ENCODE data around the gene HOXA6. TPM values are rescaled to one million over a fixed set of nuclear protein-coding genes. Genes with fewer than 3 reads are reported as not detected.

Gene HOXA6
- total and polyA plus RNA-seq, 4 experiments from 2014 or later: not detected

DNA sequence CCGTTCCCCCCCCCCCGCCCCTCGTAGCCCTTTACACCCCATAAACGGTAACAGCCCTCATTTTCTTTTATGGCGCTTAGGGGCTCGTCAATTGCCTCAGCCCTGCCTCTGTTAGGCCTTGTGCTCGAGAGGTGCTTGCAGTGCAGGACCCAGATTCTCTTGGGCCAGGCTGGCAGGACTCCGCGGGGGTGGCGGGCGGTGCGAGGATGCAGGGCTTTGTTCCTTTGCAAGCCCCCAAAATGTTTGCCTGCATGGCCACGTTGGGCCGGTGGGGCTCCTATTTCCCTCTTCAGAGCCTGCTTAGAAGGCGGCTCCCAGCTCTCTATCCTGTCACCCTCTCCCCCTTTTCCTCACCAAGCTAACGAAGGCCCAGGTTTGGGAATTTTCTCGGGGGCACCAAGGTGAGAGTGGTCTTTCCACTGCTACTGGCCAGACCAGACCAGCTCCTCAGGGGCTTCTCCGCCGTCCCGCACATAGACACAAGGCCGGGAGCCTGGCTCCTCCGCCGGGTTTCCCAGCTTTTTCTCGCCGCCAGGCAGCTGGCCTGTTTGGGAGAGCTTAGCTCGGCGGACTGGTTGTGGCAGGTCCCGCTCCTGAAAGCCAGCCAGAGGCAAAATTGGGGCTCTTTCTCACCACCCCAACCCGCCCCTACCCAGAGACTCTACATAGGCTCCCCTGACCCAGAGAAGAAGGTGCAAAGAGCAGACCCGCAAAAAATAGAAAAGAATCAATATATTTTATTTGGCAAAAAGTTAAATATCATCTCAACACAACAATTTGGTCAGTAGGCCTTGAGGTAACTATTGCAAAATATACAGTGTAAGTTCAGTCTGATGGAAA is 14.4 kb upstream of the HOXA6 start:
- POLR2A ChIA-PET (ENCODE audit: partially characterized antibody): interaction anchor here (0.5 to 1.7 kb wide), 3 partner anchors 11 to 785 kb away, joined by 3 to 6 read pairs (median 6); partner anchors contain the start of gene HOXA10
- Mint-ChIP-seq H3K36me3 (peaks cover 0 to 3% of the 10 kb centered on the region in 2 donors), H3K4me1 (peaks cover 16 to 48% (median 27%) of the 10 kb centered on the region in 4 donors), H3K9me3 (peaks cover 0 to 43% (median 2%) of the 10 kb centered on the region in 8 donors), H3K27ac (peak overlapping the region in 1 of 7 donors; percentile 23), H3K4me3 (peak overlapping the region in 1 of 8 donors; percentile 15), H3K27me3 (peaks cover 53 to 69% of the 10 kb centered on the region in 2 donors)
- Histone ChIP-seq H3K9me3 (ENCODE audit: control insufficient read depth in 1 of 2, low read length in 2 of 2) (no peaks in the 10 kb centered on the region), H3K36me3 (ENCODE audit: insufficient read depth, low read length) (no peaks in the 10 kb centered on the region), H3K4me3 (ENCODE audit: low read length in 2 of 2) (no peak overlapping the region), H3K27me3 (ENCODE audit: insufficient read depth, low read length) (peaks cover 83% of the 10 kb centered on the region), H3K4me1 (ENCODE audit: insufficient read depth, low read length) (peaks cover 40% of the 10 kb centered on the region), H3K27ac (ENCODE audit: low read depth, low read length) (no peak overlapping the region)
- CTCF ChIA-PET (ENCODE audit: partially characterized antibody): interaction anchor here (0.8 to 3.6 kb wide), 21 partner anchors 8 to 1310 kb away, joined by 3 to 66 read pairs (median 6); partner anchors contain the start of genes HOXA3 and HOXA5
- DNase-seq: no peak
- intact Hi-C loops (cut with micrococcal nuclease): loop anchor here (1.0 to 10.0 kb wide), 12 partner anchors 11 to 1310 kb away; partner anchors contain the start of genes HOXA1 and SNX10

DNA sequence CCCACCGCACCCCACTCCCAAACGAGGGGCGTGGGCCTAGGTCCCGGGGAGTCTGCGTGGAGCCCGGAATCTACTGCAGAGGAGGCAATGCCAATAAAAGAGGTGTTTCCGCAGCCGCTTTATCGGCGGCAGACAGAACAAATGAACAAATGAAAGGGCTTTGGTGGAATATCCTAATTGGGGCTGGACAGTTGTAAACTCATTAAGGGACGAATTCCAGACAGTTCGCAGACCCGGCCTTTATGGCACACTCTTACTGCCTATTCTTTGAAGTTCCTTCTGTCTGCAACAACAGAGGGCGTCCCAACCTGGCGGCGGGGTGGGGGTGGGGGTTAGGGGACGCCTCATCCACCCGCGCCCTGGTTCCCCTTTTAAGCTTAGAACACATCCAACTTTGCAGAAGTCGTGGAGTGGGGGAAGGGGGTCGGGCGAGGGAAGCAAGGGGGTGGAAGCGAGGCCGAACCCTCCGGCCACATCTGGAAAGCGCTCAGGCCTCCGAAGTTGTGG is 13.7 kb upstream of the HOXA6 start:
- Histone ChIP-seq H3K27ac (ENCODE audit: low read depth, low read length) (no peak overlapping the region), H3K36me3 (ENCODE audit: insufficient read depth, low read length) (no peaks in the 10 kb centered on the region), H3K4me3 (ENCODE audit: low read length in 2 of 2) (peak overlapping the region; percentile 61 to 79), H3K4me1 (ENCODE audit: insufficient read depth, low read length) (peaks cover 38% of the 10 kb centered on the region), H3K9me3 (ENCODE audit: control insufficient read depth in 1 of 2, low read length in 2 of 2) (no peaks in the 10 kb centered on the region), H3K27me3 (ENCODE audit: insufficient read depth, low read length) (peaks cover 80% of the 10 kb centered on the region)
- ChIA-PET POLR2A (ENCODE audit: partially characterized antibody) (interaction anchor here (1.2 to 1.7 kb wide), 2 partner anchors 12 to 478 kb away, joined by 6 read pairs; partner anchors contain the start of gene HOXA10), CTCF (ENCODE audit: partially characterized antibody) (interaction anchor here (0.7 to 3.6 kb wide), 33 partner anchors 9 to 1316 kb away, joined by 3 to 66 read pairs (median 5); partner anchors contain the start of genes HOXA10 and HOXA3)
- DNase-seq: no peak
- peak overlapping the region; percentile 77 to 87 (median 80) for H3K4me3 Mint-ChIP-seq
- peaks cover 0 to 42% (median 1%) of the 10 kb centered on the region in 8 donors for H3K9me3 Mint-ChIP-seq
- H3K36me3 Mint-ChIP-seq: peaks cover 0 to 3% of the 10 kb centered on the region in 2 donors
- intact Hi-C loops (cut with micrococcal nuclease): loop anchor here (1.0 to 10.0 kb wide), 12 partner anchors 10 to 1309 kb away; partner anchors contain the start of genes HOXA1 and SNX10
- peak overlapping the region in 1 of 7 donors; percentile 88 for H3K27ac Mint-ChIP-seq
- H3K27me3 Mint-ChIP-seq: peaks cover 53 to 67% of the 10 kb centered on the region in 2 donors
- peaks cover 18 to 51% (median 30%) of the 10 kb centered on the region in 4 donors for H3K4me1 Mint-ChIP-seq

DNA sequence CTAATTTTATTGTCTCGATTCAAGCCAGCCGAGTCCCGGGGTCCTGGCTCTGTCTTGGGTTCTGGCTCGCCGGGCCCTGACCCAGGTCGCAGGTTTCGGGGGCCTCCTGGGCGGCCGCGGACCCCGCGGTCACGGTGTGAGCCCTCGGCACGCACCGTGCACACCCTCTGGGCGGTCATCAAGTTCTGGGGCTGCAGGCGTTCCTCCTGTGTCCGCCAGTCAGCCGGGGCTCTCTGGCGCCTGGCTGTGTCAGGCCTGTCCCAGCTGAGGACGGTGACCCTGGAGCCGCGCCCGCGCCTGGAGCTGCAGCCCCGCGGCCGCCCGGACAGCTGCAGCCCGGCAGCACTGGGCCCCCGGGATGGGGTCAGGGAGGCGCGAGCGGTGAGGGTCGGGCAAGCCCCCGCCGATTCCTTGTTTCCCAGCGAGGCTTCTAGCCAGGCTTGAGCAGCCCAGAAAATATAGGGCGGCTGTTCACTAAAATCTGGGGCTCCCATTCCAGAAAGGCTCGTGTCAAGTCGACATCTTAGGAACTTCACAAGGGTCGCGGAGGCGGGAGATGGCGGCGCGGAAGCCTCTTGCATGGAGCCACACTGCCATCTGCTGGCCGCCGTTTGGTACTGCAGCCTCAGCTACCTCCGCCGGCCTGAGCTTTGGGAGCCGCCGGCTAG is 13.1 kb upstream of the HOXA6 start:
- CTCF ChIA-PET (ENCODE audit: partially characterized antibody): interaction anchor here (0.7 to 3.6 kb wide), 33 partner anchors 9 to 1316 kb away, joined by 3 to 66 read pairs (median 5); partner anchors contain the start of genes HOXA10 and HOXA3
- Histone ChIP-seq H3K4me1 (ENCODE audit: insufficient read depth, low read length) (peaks cover 38% of the 10 kb centered on the region), H3K36me3 (ENCODE audit: insufficient read depth, low read length) (no peaks in the 10 kb centered on the region), H3K27ac (ENCODE audit: low read depth, low read length) (no peak overlapping the region), H3K4me3 (ENCODE audit: low read length in 2 of 2) (peak overlapping the region; percentile 61 to 79), H3K27me3 (ENCODE audit: insufficient read depth, low read length) (peaks cover 80% of the 10 kb centered on the region), H3K9me3 (ENCODE audit: control insufficient read depth in 1 of 2, low read length in 2 of 2) (no peaks in the 10 kb centered on the region)
- Mint-ChIP-seq H3K27me3 (peaks cover 51 to 68% of the 10 kb centered on the region in 2 donors), H3K4me3 (peak overlapping the region; percentile 77 to 87 (median 81)), H3K27ac (peak overlapping the region in 1 of 7 donors; percentile 88), H3K4me1 (peaks cover 18 to 52% (median 30%) of the 10 kb centered on the region in 4 donors), H3K36me3 (peaks cover 0 to 3% of the 10 kb centered on the region in 2 donors), H3K9me3 (peaks cover 0 to 44% (median under 1%) of the 10 kb centered on the region in 8 donors)
- intact Hi-C loops (cut with micrococcal nuclease): loop anchor here (1.0 to 10.0 kb wide), 12 partner anchors 9 to 1308 kb away; partner anchors contain the start of genes HOXA1 and SNX10
- DNase-seq: peak; percentile 77 to 84 (median 78)
- POLR2A ChIA-PET (ENCODE audit: partially characterized antibody): interaction anchor here (1.2 to 1.7 kb wide), 2 partner anchors 13 to 478 kb away, joined by 6 read pairs; partner anchors contain the start of gene HOXA10

DNA sequence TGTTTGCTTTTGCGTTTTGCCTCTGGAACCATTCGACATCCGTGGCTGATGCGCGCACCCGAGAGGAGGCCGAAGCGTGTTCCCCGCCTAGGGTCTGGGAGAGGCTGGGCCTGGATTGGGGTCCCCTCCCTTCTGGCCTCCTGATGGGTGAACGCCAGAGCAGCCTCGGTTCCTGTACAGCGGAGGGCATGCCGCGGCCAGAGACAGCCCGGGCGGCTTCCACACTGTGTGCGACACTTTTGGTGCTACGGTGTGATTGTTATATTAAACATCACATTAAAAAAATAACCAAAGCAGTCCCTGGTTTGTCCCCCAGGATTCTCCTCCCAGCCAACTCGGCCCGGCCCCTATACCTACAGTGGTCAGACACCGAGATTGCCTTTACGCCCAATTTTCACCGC is 12.6 kb upstream of the HOXA6 start:
- H3K27ac ChIP-seq (ENCODE audit: low read depth, low read length): no peak overlapping the region
- no peaks in the 10 kb centered on the region for H3K9me3 ChIP-seq (ENCODE audit: control insufficient read depth in 1 of 2, low read length in 2 of 2)
- peaks cover 0 to 3% of the 10 kb centered on the region in 2 donors for H3K36me3 Mint-ChIP-seq
- peak overlapping the region in 1 of 7 donors; percentile 88 for H3K27ac Mint-ChIP-seq
- H3K4me1 Mint-ChIP-seq: peaks cover 20 to 54% (median 31%) of the 10 kb centered on the region in 4 donors
- H3K4me3 Mint-ChIP-seq: peak overlapping the region; percentile 62 to 84 (median 78)
- POLR2A ChIA-PET (ENCODE audit: partially characterized antibody): interaction anchor here (1.2 to 1.7 kb wide), 3 partner anchors 13 to 477 kb away, joined by 3 to 6 read pairs (median 3); no protein-coding TSS in a partner anchor
- intact Hi-C loops (cut with micrococcal nuclease): loop anchor here (2.0 to 10.0 kb wide), 7 partner anchors 63 to 1308 kb away; partner anchors contain the start of genes HOXA1 and SNX10
- H3K27me3 ChIP-seq (ENCODE audit: insufficient read depth, low read length): peaks cover 80% of the 10 kb centered on the region
- peaks cover 0 to 44% (median 0%) of the 10 kb centered on the region in 8 donors for H3K9me3 Mint-ChIP-seq
- CTCF ChIA-PET (ENCODE audit: partially characterized antibody): interaction anchor here (1.1 to 3.6 kb wide), 21 partner anchors 9 to 1267 kb away, joined by 3 to 66 read pairs (median 6); partner anchors contain the start of genes HOXA10 and HOXA3
- H3K36me3 ChIP-seq (ENCODE audit: insufficient read depth, low read length): no peaks in the 10 kb centered on the region
- peaks cover 54 to 70% of the 10 kb centered on the region in 2 donors for H3K27me3 Mint-ChIP-seq
- H3K4me3 ChIP-seq (ENCODE audit: low read length in 2 of 2): peak overlapping the region in 1 of 2 donors; percentile 79
- peaks cover 38% of the 10 kb centered on the region for H3K4me1 ChIP-seq (ENCODE audit: insufficient read depth, low read length)
- DNase-seq: peak in 1 of 5 donors; percentile 40

DNA sequence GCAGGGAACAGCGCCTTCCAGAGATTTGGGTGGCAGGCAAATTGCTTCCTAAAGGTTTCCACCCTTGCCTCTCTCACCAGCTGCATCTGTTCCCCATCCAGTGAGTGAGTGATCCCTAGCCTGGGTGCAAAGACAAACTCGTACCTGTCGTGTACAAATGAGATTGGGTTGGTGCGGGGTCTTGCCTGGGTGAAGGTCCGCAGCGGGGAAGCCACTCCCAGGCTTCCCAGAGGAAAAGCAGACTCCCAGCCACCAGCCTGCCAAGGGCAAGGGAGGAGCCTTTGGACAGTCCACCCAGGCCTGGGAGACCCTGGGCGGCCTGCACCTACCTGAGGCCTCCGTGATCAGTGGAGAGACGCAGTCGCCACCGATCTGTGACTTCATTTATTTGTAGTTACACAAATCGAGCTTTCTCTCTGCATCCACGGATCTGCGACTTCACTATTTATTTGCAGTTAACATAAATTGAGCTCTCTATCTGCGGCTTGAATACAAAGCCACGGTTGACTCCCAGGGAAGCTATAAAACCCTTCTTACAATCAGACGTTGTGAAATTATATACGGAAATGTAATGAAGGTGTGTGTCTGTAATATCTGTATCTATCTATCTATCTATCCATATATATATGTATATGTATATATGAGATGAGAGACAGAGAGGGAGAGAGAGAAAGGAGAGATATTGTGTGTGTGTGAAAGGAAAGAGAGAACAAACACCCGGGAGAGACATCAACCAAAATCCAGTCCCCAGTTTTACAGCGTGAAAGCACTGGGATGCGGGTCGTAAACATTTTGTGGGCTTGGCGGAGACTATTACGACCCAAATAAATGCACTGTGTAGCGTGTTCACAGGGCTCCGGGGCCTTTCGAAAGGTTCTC is 11.9 kb upstream of the HOXA6 start:
- Histone ChIP-seq H3K4me1 (ENCODE audit: insufficient read depth, low read length) (peaks cover 38% of the 10 kb centered on the region), H3K27me3 (ENCODE audit: insufficient read depth, low read length) (peaks cover 81% of the 10 kb centered on the region), H3K9me3 (ENCODE audit: control insufficient read depth in 1 of 2, low read length in 2 of 2) (no peaks in the 10 kb centered on the region), H3K27ac (ENCODE audit: low read depth, low read length) (no peak overlapping the region), H3K36me3 (ENCODE audit: insufficient read depth, low read length) (no peaks in the 10 kb centered on the region), H3K4me3 (ENCODE audit: low read length in 2 of 2) (no peak overlapping the region)
- H3K36me3 Mint-ChIP-seq: peaks cover 0 to 3% of the 10 kb centered on the region in 2 donors
- H3K27me3 Mint-ChIP-seq: peaks cover 60 to 73% of the 10 kb centered on the region in 2 donors
- ChIA-PET POLR2A (ENCODE audit: partially characterized antibody) (interaction anchor here (1.2 to 1.3 kb wide), 2 partner anchors 13 to 476 kb away, joined by 3 read pairs; no protein-coding TSS in a partner anchor), CTCF (ENCODE audit: partially characterized antibody) (interaction anchor here (0.7 to 1.7 kb wide), 12 partner anchors 9 to 1265 kb away, joined by 3 to 22 read pairs (median 4); partner anchors contain the start of gene HOXA6)
- H3K27ac Mint-ChIP-seq: peak overlapping the region in 1 of 7 donors; percentile 88
- peaks cover 23 to 56% (median 33%) of the 10 kb centered on the region in 4 donors for H3K4me1 Mint-ChIP-seq
- peak overlapping the region; percentile 62 to 84 (median 78) for H3K4me3 Mint-ChIP-seq
- intact Hi-C loops (cut with micrococcal nuclease): loop anchor here (2.0 to 10.0 kb wide), 7 partner anchors 62 to 1307 kb away; partner anchors contain the start of genes HOXA1 and SNX10
- H3K9me3 Mint-ChIP-seq: peaks cover 0 to 42% (median 0%) of the 10 kb centered on the region in 8 donors
- no peak for DNase-seq
